ENCODE results near the gene STRN3. TPM values are rescaled to one million over a fixed set of nuclear protein-coding genes. Genes with fewer than 3 reads are reported as not detected.

STRN3 gene
- total RNA-seq, 1 donor from 2014 or later: 32.8 TPM

- Histone ChIP-seq H3K27me3 (ENCODE audit: low read depth) (no peaks in the 10 kb centered on the region), H3K36me3 (no peaks in the 10 kb centered on the region), H3K9me3 (no peaks in the 10 kb centered on the region), H3K4me1 (no peaks in the 10 kb centered on the region), H3K4me3 (no peak overlapping the region), H3K27ac (no peak overlapping the region)
- intact Hi-C loops (cut with DNase I): no loop called here
- DNase-seq (no peak), ATAC-seq (no peak)
- TF ChIP-seq, protein P1, sequence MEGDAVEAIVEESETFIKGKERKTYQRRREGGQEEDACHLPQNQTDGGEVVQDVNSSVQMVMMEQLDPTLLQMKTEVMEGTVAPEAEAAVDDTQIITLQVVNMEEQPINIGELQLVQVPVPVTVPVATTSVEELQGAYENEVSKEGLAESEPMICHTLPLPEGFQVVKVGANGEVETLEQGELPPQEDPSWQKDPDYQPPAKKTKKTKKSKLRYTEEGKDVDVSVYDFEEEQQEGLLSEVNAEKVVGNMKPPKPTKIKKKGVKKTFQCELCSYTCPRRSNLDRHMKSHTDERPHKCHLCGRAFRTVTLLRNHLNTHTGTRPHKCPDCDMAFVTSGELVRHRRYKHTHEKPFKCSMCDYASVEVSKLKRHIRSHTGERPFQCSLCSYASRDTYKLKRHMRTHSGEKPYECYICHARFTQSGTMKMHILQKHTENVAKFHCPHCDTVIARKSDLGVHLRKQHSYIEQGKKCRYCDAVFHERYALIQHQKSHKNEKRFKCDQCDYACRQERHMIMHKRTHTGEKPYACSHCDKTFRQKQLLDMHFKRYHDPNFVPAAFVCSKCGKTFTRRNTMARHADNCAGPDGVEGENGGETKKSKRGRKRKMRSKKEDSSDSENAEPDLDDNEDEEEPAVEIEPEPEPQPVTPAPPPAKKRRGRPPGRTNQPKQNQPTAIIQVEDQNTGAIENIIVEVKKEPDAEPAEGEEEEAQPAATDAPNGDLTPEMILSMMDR (IDR thresholded peaks at IDR 0.05): no peak
These were observed 176.2 kb downstream of the STRN3 start for GRCh38 chr14:30849983-30850382.

- no peak overlapping the region for H3K27ac ChIP-seq
- H3K4me3 ChIP-seq: no peak overlapping the region
- intact Hi-C loops (cut with DNase I): no loop called here
- peak; percentile 46 to 68 for ATAC-seq
- TF ChIP-seq, protein P1 (IDR thresholded peaks at IDR 0.05): no peak
- no peaks in the 10 kb centered on the region for H3K9me3 ChIP-seq
- H3K27me3 ChIP-seq (ENCODE audit: low read depth): no peaks in the 10 kb centered on the region
- no peaks in the 10 kb centered on the region for H3K36me3 ChIP-seq
- H3K4me1 ChIP-seq: no peaks in the 10 kb centered on the region
- DNase-seq: no peak
These were observed 176.8 kb downstream of the STRN3 start for GRCh38 chr14:30849354-30849753.

GRCh38 chr14:30848449-30849240 is 177.5 kb downstream of the STRN3 start:
- Histone ChIP-seq H3K27me3 (ENCODE audit: low read depth) (no peaks in the 10 kb centered on the region), H3K4me1 (no peaks in the 10 kb centered on the region), H3K27ac (no peak overlapping the region), H3K4me3 (no peak overlapping the region), H3K9me3 (no peaks in the 10 kb centered on the region), H3K36me3 (no peaks in the 10 kb centered on the region)
- DNase-seq (no peak), ATAC-seq (peak; percentile 26 to 35)
- intact Hi-C loops (cut with DNase I): no loop called here
- TF ChIP-seq, protein P1 (IDR thresholded peaks at IDR 0.05): no peak

Small RNAs within 50 kb of the gene (microRNA-seq; reads per million reads assigned to microRNA genes)
- 8.5 reads per million, percentile 11 among the genes with 10 or more reads in this experiment for gene MIR624 (ENCODE audit: borderline number of aligned reads)

Other genes starting within 250 kb of the STRN3 start
- gene COCH, start 151.8 kb downstream of the STRN3 start, total RNA-seq: 0.50 TPM
- gene AP4S1, start 730 bp downstream of the STRN3 start, total RNA-seq: 8.6 TPM
- 166 TPM for gene HECTD1, start 181.4 kb upstream of the STRN3 start, total RNA-seq